ENCODE results near the gene RNF17.

The RNF17 gene

DNA sequence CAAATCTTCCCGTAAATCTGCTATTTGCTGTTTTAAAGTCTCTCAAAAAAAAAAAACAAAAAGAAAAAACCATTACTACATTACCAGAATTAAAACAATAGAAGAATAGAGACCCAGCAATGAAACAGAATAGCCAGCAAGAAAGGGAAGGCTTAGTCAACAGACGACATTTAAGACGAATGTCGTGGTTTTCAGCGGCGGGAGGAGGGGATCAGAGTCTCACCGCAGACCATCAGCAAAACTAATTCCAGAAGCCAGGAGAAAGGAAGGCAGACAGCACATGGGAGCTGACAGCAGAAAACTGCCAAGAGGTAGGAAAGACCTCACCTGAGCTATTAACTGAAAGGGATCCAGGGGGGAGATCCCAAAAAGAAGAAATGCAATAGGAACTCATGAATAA, 128.9 kb downstream of the RNF17 start:
- no peak overlapping the region for H3K4me3 ChIP-seq (ENCODE audit: low read length)
- H3K9ac ChIP-seq (ENCODE audit: low read length): no peak overlapping the region
- H3K36me3 ChIP-seq (ENCODE audit: control insufficient read depth, insufficient read depth, low read length): no peaks in the 10 kb centered on the region
- no peaks in the 10 kb centered on the region for H3K4me1 ChIP-seq (ENCODE audit: control insufficient read depth, insufficient read depth, low read length)
- H3K27me3 ChIP-seq (ENCODE audit: control insufficient read depth, insufficient read depth, low read length): no peaks in the 10 kb centered on the region
- H3K9me3 ChIP-seq (ENCODE audit: control insufficient read depth, low read length): no peaks in the 10 kb centered on the region

- H3K27me3 ChIP-seq (ENCODE audit: control insufficient read depth, insufficient read depth, low read length): no peaks in the 10 kb centered on the region
Measured at GRCh38 chr13:24893863-24894262, 129.9 kb downstream of the RNF17 start.

GRCh38 chr13:24894277-24894971, 130.5 kb downstream of the RNF17 start:
- Histone ChIP-seq H3K27me3 (ENCODE audit: control insufficient read depth, insufficient read depth, low read length) (no peaks in the 10 kb centered on the region), H3K4me3 (ENCODE audit: low read length) (no peak overlapping the region), H3K36me3 (ENCODE audit: control insufficient read depth, insufficient read depth, low read length) (no peaks in the 10 kb centered on the region), H3K4me1 (ENCODE audit: control insufficient read depth, insufficient read depth, low read length) (no peaks in the 10 kb centered on the region), H3K9me3 (ENCODE audit: control insufficient read depth, low read length) (no peaks in the 10 kb centered on the region), H3K9ac (ENCODE audit: low read length) (no peak overlapping the region)

More at GRCh38 chr13:24893863-24894262, 129.9 kb downstream of the RNF17 start:
- H3K36me3 ChIP-seq (ENCODE audit: control insufficient read depth, insufficient read depth, low read length): no peaks in the 10 kb centered on the region
- H3K4me3 ChIP-seq (ENCODE audit: low read length): no peak overlapping the region
- no peaks in the 10 kb centered on the region for H3K4me1 ChIP-seq (ENCODE audit: control insufficient read depth, insufficient read depth, low read length)
- H3K9me3 ChIP-seq (ENCODE audit: control insufficient read depth, low read length): no peaks in the 10 kb centered on the region
- no peak overlapping the region for H3K9ac ChIP-seq (ENCODE audit: low read length)

- Histone ChIP-seq H3K9ac (ENCODE audit: low read length) (no peak overlapping the region), H3K4me3 (ENCODE audit: low read length) (no peak overlapping the region), H3K27me3 (ENCODE audit: control insufficient read depth, insufficient read depth, low read length) (no peaks in the 10 kb centered on the region), H3K4me1 (ENCODE audit: control insufficient read depth, insufficient read depth, low read length) (no peaks in the 10 kb centered on the region), H3K9me3 (ENCODE audit: control insufficient read depth, low read length) (no peaks in the 10 kb centered on the region), H3K36me3 (ENCODE audit: control insufficient read depth, insufficient read depth, low read length) (no peaks in the 10 kb centered on the region)
Measured at GRCh38 chr13:24894972-24895300, 131.0 kb downstream of the RNF17 start.

- H3K4me1 ChIP-seq (ENCODE audit: control insufficient read depth, insufficient read depth, low read length): no peaks in the 10 kb centered on the region
- H3K27me3 ChIP-seq (ENCODE audit: control insufficient read depth, insufficient read depth, low read length): no peaks in the 10 kb centered on the region
- H3K9ac ChIP-seq (ENCODE audit: low read length): no peak overlapping the region
- no peaks in the 10 kb centered on the region for H3K36me3 ChIP-seq (ENCODE audit: control insufficient read depth, insufficient read depth, low read length)
- no peak overlapping the region for H3K4me3 ChIP-seq (ENCODE audit: low read length)
- H3K9me3 ChIP-seq (ENCODE audit: control insufficient read depth, low read length): no peaks in the 10 kb centered on the region
Measured at GRCh38 chr13:24896061-24896460, 132.1 kb downstream of the RNF17 start.

GRCh38 chr13:24897293-24897692, 133.3 kb downstream of the RNF17 start:
- no peak overlapping the region for H3K9ac ChIP-seq (ENCODE audit: low read length)
- no peaks in the 10 kb centered on the region for H3K36me3 ChIP-seq (ENCODE audit: control insufficient read depth, insufficient read depth, low read length)
- no peak overlapping the region for H3K4me3 ChIP-seq (ENCODE audit: low read length)
- no peaks in the 10 kb centered on the region for H3K4me1 ChIP-seq (ENCODE audit: control insufficient read depth, insufficient read depth, low read length)
- no peaks in the 10 kb centered on the region for H3K9me3 ChIP-seq (ENCODE audit: control insufficient read depth, low read length)
- no peaks in the 10 kb centered on the region for H3K27me3 ChIP-seq (ENCODE audit: control insufficient read depth, insufficient read depth, low read length)

GRCh38 chr13:24899601-24900000, 135.6 kb downstream of the RNF17 start:
- no peaks in the 10 kb centered on the region for H3K9me3 ChIP-seq (ENCODE audit: control insufficient read depth, low read length)
- H3K36me3 ChIP-seq (ENCODE audit: control insufficient read depth, insufficient read depth, low read length): no peaks in the 10 kb centered on the region
- H3K4me3 ChIP-seq (ENCODE audit: low read length): no peak overlapping the region
- H3K4me1 ChIP-seq (ENCODE audit: control insufficient read depth, insufficient read depth, low read length): no peaks in the 10 kb centered on the region
- no peaks in the 10 kb centered on the region for H3K27me3 ChIP-seq (ENCODE audit: control insufficient read depth, insufficient read depth, low read length)
- H3K9ac ChIP-seq (ENCODE audit: low read length): no peak overlapping the region

DNA sequence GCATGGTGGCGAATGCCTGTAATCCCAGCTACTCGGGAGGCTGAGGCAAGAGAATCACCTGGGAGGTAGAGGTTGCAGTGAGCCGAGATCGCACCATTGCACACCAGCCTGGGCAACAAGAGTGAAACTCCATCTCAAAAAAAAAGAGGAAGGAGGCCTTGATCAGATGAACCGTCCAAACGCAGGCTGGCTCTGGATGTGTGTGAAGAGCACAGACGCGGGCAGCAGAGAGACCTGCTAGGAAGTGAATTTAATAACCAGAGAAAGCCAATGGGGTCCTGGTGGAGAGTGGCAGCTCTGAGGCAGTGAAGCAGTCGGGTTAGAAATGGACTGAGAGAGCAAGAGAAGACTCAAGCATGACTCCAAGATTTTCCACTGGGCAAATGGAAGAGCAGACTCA, 136.5 kb downstream of the RNF17 start:
- Histone ChIP-seq H3K27me3 (ENCODE audit: control insufficient read depth, insufficient read depth, low read length) (no peaks in the 10 kb centered on the region), H3K9ac (ENCODE audit: low read length) (no peak overlapping the region), H3K9me3 (ENCODE audit: control insufficient read depth, low read length) (no peaks in the 10 kb centered on the region), H3K4me3 (ENCODE audit: low read length) (no peak overlapping the region), H3K4me1 (ENCODE audit: control insufficient read depth, insufficient read depth, low read length) (no peaks in the 10 kb centered on the region), H3K36me3 (ENCODE audit: control insufficient read depth, insufficient read depth, low read length) (no peaks in the 10 kb centered on the region)

DNA sequence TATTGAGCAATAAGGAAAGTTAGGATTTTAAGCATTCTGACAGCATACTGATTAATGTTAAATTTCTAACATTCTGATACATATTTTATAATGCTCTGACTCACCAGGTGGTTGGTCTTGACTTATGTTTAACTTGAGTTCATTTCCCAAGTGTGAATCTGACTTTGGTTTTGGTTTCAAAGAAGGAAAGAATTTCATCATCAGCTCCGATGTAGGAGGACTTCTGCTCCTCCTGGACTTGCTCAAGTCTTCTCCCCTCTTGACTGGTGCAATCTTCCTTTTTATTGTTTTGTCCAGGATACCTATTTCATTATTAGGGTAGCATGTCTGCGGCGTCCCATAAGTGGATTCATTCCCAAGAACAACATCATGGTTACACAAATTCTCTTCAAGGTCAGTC, 141.3 kb downstream of the RNF17 start:
- no peak overlapping the region for H3K9ac ChIP-seq (ENCODE audit: low read length)
- H3K27me3 ChIP-seq (ENCODE audit: control insufficient read depth, insufficient read depth, low read length): no peaks in the 10 kb centered on the region
- H3K4me1 ChIP-seq (ENCODE audit: control insufficient read depth, insufficient read depth, low read length): no peaks in the 10 kb centered on the region
- no peaks in the 10 kb centered on the region for H3K9me3 ChIP-seq (ENCODE audit: control insufficient read depth, low read length)
- no peak overlapping the region for H3K4me3 ChIP-seq (ENCODE audit: low read length)
- no peaks in the 10 kb centered on the region for H3K36me3 ChIP-seq (ENCODE audit: control insufficient read depth, insufficient read depth, low read length)

DNA sequence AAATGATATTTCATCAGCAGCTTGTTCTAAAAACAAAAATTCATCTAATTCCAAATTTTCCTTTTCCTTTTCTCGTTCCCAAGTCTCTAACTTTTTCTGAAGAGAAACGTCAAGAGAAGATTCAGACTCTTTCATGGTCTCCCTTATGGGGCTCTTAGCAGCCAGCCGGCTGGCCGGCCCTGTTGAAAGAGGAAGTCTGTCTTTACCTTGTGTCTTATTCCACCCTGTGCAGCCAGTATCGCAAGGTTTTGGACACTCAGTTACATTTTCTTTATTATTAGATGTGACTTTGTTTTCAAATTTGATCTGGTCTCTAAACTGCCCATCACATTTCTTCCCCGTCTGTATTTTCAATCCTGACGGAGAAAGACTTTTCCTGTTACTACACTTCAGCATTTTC, 142.3 kb downstream of the RNF17 start:
- Histone ChIP-seq H3K4me1 (ENCODE audit: control insufficient read depth, insufficient read depth, low read length) (peaks cover 2% of the 10 kb centered on the region), H3K9me3 (ENCODE audit: control insufficient read depth, low read length) (no peaks in the 10 kb centered on the region), H3K36me3 (ENCODE audit: control insufficient read depth, insufficient read depth, low read length) (no peaks in the 10 kb centered on the region), H3K9ac (ENCODE audit: low read length) (no peak overlapping the region), H3K4me3 (ENCODE audit: low read length) (no peak overlapping the region), H3K27me3 (ENCODE audit: control insufficient read depth, insufficient read depth, low read length) (no peaks in the 10 kb centered on the region)

DNA sequence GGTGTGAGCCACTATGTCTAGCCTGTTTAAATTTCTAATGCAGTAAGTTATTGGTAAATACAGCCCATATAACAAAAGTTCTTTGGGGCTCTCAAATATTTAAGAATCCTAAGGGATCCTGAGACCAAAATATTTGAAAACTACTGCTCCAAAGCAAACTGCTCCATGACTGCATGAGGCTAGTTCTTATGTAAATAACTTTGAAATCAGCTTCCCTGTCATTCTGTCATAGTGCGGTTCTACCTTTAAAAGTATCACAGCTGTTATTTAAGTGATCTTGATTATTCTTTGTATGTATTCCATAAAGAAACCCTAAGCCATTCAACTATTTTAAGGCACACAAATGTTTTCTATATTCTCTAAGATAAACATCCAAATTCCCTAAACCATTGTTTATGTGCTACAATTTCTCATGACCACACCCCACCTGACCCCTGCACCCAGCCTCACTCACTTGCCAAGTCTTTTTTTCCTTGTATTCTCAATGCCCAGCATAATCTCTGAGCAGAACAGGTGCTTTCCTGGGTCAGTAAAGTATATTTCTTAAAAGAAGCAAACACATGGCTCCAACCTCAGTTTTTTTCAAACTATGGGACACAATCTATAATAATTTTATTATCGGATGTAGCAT, 146.6 kb downstream of the RNF17 start:
- Histone ChIP-seq H3K9ac (ENCODE audit: low read length) (no peak overlapping the region), H3K27me3 (ENCODE audit: control insufficient read depth, insufficient read depth, low read length) (no peaks in the 10 kb centered on the region), H3K4me3 (ENCODE audit: low read length) (no peak overlapping the region), H3K36me3 (ENCODE audit: control insufficient read depth, insufficient read depth, low read length) (no peaks in the 10 kb centered on the region), H3K4me1 (ENCODE audit: control insufficient read depth, insufficient read depth, low read length) (peaks cover 6% of the 10 kb centered on the region), H3K9me3 (ENCODE audit: control insufficient read depth, low read length) (no peaks in the 10 kb centered on the region)

GRCh38 chr13:24911133-24911908, 147.4 kb downstream of the RNF17 start:
- no peak overlapping the region for H3K9ac ChIP-seq (ENCODE audit: low read length)
- no peak overlapping the region for H3K4me3 ChIP-seq (ENCODE audit: low read length)
- no peaks in the 10 kb centered on the region for H3K27me3 ChIP-seq (ENCODE audit: control insufficient read depth, insufficient read depth, low read length)
- no peaks in the 10 kb centered on the region for H3K36me3 ChIP-seq (ENCODE audit: control insufficient read depth, insufficient read depth, low read length)
- no peaks in the 10 kb centered on the region for H3K9me3 ChIP-seq (ENCODE audit: control insufficient read depth, low read length)
- H3K4me1 ChIP-seq (ENCODE audit: control insufficient read depth, insufficient read depth, low read length): peaks cover 6% of the 10 kb centered on the region
